ENCODE data around the gene BSG. TPM values are rescaled to one million over a fixed set of nuclear protein-coding genes. Genes with fewer than 3 reads are reported as not detected.

BSG gene
- total and polyA plus RNA-seq, 10 of the 15 experiments (the other 5 are each of a cell fraction or from before 2014, with no cell fraction given) = 2.8 to 297 (median 199) TPM

DNA sequence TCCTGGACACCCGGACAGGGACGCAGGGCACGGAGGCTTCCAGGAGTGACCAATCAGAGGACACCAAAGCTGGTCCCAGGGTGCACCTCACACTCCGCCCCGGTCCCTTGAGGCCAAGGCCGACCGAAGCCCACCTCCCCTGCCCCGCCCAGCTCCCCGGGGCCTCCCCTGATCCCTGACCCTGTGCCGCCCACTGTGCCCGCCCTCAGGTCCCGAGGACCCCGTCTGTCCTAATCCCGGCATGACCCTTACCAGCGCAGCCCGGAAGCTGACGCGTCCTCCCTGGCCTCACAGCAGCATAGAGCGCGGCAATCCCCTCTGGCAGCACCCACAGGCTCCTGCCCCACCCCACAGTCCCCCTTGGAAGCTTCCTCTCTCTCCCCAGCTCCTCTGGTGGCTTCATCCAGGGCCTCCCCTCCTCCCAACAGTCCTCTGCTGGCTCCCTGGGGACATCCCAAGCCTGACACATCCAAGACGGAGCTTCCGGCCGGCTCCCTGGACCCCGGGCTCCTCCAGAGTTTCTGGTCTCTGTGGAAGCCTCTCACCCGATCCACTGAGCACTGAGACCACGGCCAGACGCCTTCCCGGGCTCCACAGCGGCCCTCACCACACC lies 48.2 kb upstream of the BSG start:
- RAD21 ChIA-PET (ENCODE audit: unreplicated experiment) = no interaction called here
- Histone ChIP-seq H3K36me3 (ENCODE audit: control insufficient read depth in 2 of 2, insufficient read depth in 2 of 2, low read length in 1 of 2) (no peaks in the 10 kb centered on the region), H4K20me1 (ENCODE audit: control insufficient read depth, insufficient read depth) (no peaks in the 10 kb centered on the region), H2AFZ (ENCODE audit: control insufficient read depth, low read depth, low read length) (no peak overlapping the region), H3K4me2 (ENCODE audit: control insufficient read depth, insufficient read depth) (no peak overlapping the region), H3K4me3 (no peak overlapping the region), H3K27ac (ENCODE audit: control insufficient read depth, insufficient read depth) (no peak overlapping the region), H3K4me1 (ENCODE audit: control insufficient read depth, insufficient read depth, low read length) (no peaks in the 10 kb centered on the region), H3K27me3 (replicated peaks in 1 of 2; ENCODE audit: control insufficient read depth in 2 of 2, insufficient read depth in 2 of 2, low read length in 1 of 2) (no peaks in the 10 kb centered on the region), H3K9ac (ENCODE audit: control insufficient read depth, insufficient read depth, low read length) (no peak overlapping the region), H3K79me2 (ENCODE audit: control insufficient read depth, insufficient read depth, low read length) (no peaks in the 10 kb centered on the region), H3K9me3 (replicated peaks; ENCODE audit: control insufficient read depth, insufficient read depth, low read length) (no peaks in the 10 kb centered on the region; the same call in 2 of the 3 replicates)
- no peak for DNase-seq (ENCODE audit: low read depth, low spot score)
- no TSS peak for BruUV-seq (replicated peaks)
- no peak for FAIRE-seq
- TF ChIP-seq IRF4 (IDR thresholded peaks at IDR 0.05; ENCODE audit: low read depth, low read length) (no peak), BHLHE40 (IDR thresholded peaks at IDR 0.05; ENCODE audit: borderline replicate concordance in 1 of 2, low read depth in 2 of 2, low read length in 1 of 2) (no peak), MTA3 (IDR thresholded peaks at IDR 0.05; ENCODE audit: borderline replicate concordance, low read length) (no peak), ATF7 (IDR thresholded peaks at IDR 0.05; ENCODE audit: low read depth) (no peak), EZH2 (IDR thresholded peaks at IDR 0.05; ENCODE audit: borderline replicate concordance, control insufficient read depth, low read depth, low read length) (no peak), E4F1 (IDR thresholded peaks at IDR 0.05; ENCODE audit: borderline replicate concordance, partially characterized antibody) (no peak), MEF2B (IDR thresholded peaks at IDR 0.05; ENCODE audit: partially characterized antibody, poor library complexity, severe bottlenecking) (no peak)
- SMC1A ChIA-PET (ENCODE audit: uncharacterized antibody, unreplicated experiment) = no interaction called here
- in situ Hi-C loops (cut with MboI) = no loop called here
- CTCF ChIA-PET = interaction anchor here (1.0 kb wide), 1 partner anchor 14 kb away, joined by 4 read pairs; no protein-coding TSS in a partner anchor
- intact Hi-C loops (cut with micrococcal nuclease; ENCODE audit: unreplicated experiment) = no loop called here
- WGBS (ENCODE audit: insufficient coverage, insufficient replicate concordance, low lambda C conversion rate, missing lambda C conversion rate) = 46% methylated on average over 16 of the region's 29 CpGs
- no peak for ATAC-seq
- POLR2A ChIA-PET = interaction anchor here (0.7 kb wide), 1 partner anchor 159 kb away, joined by 3 read pairs; no protein-coding TSS in a partner anchor
